IMR-90 (cell line): ENCODE data around the gene CEP76. TPM values are rescaled to one million over a fixed set of nuclear protein-coding genes. Genes with fewer than 3 reads are reported as not detected.

Source experiments
- ATAC-seq: fragments of 200-7000 bp; cut with Tn5 transposase; 2 replicates; pipeline ENCODE4 v1.9.1; 2020; ENCODE audit warnings: low read depth, mild to moderate bottlenecking, moderate library complexity
- BruUV-seq: library from RNA; stranded (reverse); fragments of 400-500 nt; replicated peaks from 2 replicates; lab custom pipeline; 2021; lab: Mats Ljungman, UMichigan
- CTCF ChIA-PET: fragments of 300-600 bp; formaldehyde crosslinking; extraction: SDS; loops from one replicate; lab custom pipeline; 2021; ENCODE audit warnings: antibody characterized with exemption; lab: Yijun Ruan, JAX
- POLR2A ChIA-PET: fragments of 300-600 bp; sonication (Branson Sonifier 250); formaldehyde crosslinking; loops from one replicate; lab custom pipeline; 2022; ENCODE audit warnings: antibody characterized with exemption; ENCODE audit not compliant: unreplicated experiment; lab: Charles Lee
- DNase-seq: peaks from one replicate; pipeline ENCODE4 v3.0.0; 2013
- H2AFZ ChIP-seq: replicated peaks from 2 replicates; pipeline ENCODE3; 2013; ENCODE audit warnings: low read length, mild to moderate bottlenecking; ENCODE audit not compliant: poor library complexity
- H2AK5ac ChIP-seq: 2 replicates; pipeline ENCODE4 v1.6.1; 2013; ENCODE audit warnings: low read depth, low read length, inconsistent platforms
- H2AK9ac ChIP-seq: replicated peaks from 2 replicates; pipeline ENCODE3; 2013; ENCODE audit warnings: mild to moderate bottlenecking, low read depth, low read length, moderate library complexity; ENCODE audit not compliant: poor library complexity
- H2BK120ac ChIP-seq: 2 replicates; pipeline ENCODE4 v1.6.1; 2013; ENCODE audit warnings: low read depth, low read length, inconsistent platforms
- H2BK15ac ChIP-seq: 3 replicates; pipeline ENCODE4 v1.6.1; 2013; ENCODE audit warnings: low read depth, low read length, inconsistent platforms
- H2BK20ac ChIP-seq: 2 replicates; pipeline ENCODE4 v1.6.1; 2013; ENCODE audit warnings: low read depth, mild to moderate bottlenecking, inconsistent platforms, low read length, moderate library complexity
- H2BK5ac ChIP-seq: 2 replicates; pipeline ENCODE4 v1.6.1; 2013; ENCODE audit warnings: mild to moderate bottlenecking, low read depth, low read length, inconsistent platforms; ENCODE audit not compliant: poor library complexity, severe bottlenecking
- H3K14ac ChIP-seq: replicated peaks from 2 replicates; pipeline ENCODE4 v1.6.1; 2013; ENCODE audit warnings: low read depth, low read length, inconsistent platforms
- H3K18ac ChIP-seq: 2 replicates; pipeline ENCODE4 v1.6.1; 2013; ENCODE audit warnings: low read depth, low read length, control low read depth
- H3K23ac ChIP-seq: 2 replicates; pipeline ENCODE4 v1.6.1; 2013; ENCODE audit warnings: low read depth, low read length, inconsistent platforms
- H3K27ac ChIP-seq: 2 replicates; pipeline ENCODE4 v1.5.1; 2013; ENCODE audit warnings: mild to moderate bottlenecking, control low read depth, low read length; ENCODE audit not compliant: insufficient read depth
- H3K27me3 ChIP-seq: 2 replicates; pipeline ENCODE4 v1.6.1; 2013; ENCODE audit warnings: low read length; ENCODE audit not compliant: control insufficient read depth, insufficient read depth
- H3K36me3 ChIP-seq: 2 replicates; pipeline ENCODE4 v1.6.1; 2013; ENCODE audit warnings: low read length, mixed read lengths; ENCODE audit not compliant: control insufficient read depth, insufficient read depth
- H3K4ac ChIP-seq: 2 replicates; pipeline ENCODE4 v1.6.1; 2013; ENCODE audit warnings: low read depth, low read length, inconsistent platforms
- H3K4me1 ChIP-seq: 2 replicates; pipeline ENCODE4 v1.6.1; 2013; ENCODE audit warnings: low read length, mixed read lengths; ENCODE audit not compliant: control insufficient read depth, insufficient read depth
- H3K4me2 ChIP-seq: 2 replicates; pipeline ENCODE4 v1.6.1; 2013; ENCODE audit warnings: low read depth, mild to moderate bottlenecking, control low read depth, low read length, moderate library complexity
- H3K4me3 ChIP-seq: 2 replicates; pipeline ENCODE4 v1.5.1; 2013; ENCODE audit warnings: low read depth, mild to moderate bottlenecking, control low read depth, low read length, moderate library complexity; ENCODE audit not compliant: insufficient read depth
- H3K56ac ChIP-seq: 2 replicates; pipeline ENCODE4 v1.6.1; 2013; ENCODE audit warnings: low read length, inconsistent platforms; ENCODE audit not compliant: insufficient read depth; ENCODE audit errors: extremely low read depth
- H3K79me1 ChIP-seq, 2 experiments: 2 replicates each; pipeline ENCODE4 v1.6.1; 2013; ENCODE audit warnings: low read length in 2 of 2, inconsistent platforms in 1 of 2, low read depth in 1 of 2
- H3K9ac ChIP-seq: 2 replicates; pipeline ENCODE4 v1.6.1; 2013; ENCODE audit warnings: low read depth, low read length, control low read depth
- H3K9me1 ChIP-seq: 2 replicates; pipeline ENCODE4 v1.6.1; 2013; ENCODE audit warnings: low read length, inconsistent platforms; ENCODE audit not compliant: insufficient read depth
- H3K9me3 ChIP-seq: 2 replicates; pipeline ENCODE4 v1.6.1; 2013; ENCODE audit warnings: low read length; ENCODE audit not compliant: control insufficient read depth, insufficient read depth
- H4K20me1 ChIP-seq: 2 replicates; pipeline ENCODE4 v1.6.1; 2013; ENCODE audit warnings: low read length, inconsistent platforms; ENCODE audit not compliant: insufficient read depth
- H4K5ac ChIP-seq: 2 replicates; pipeline ENCODE4 v1.6.1; 2013; ENCODE audit warnings: mild to moderate bottlenecking, low read depth, low read length, control low read depth
- H4K8ac ChIP-seq, 2 experiments: 2 replicates each; pipeline ENCODE4 v1.6.1; 2013; ENCODE audit warnings: low read depth in 2 of 2, low read length in 2 of 2, control low read depth in 1 of 2, inconsistent platforms in 1 of 2
- H4K91ac ChIP-seq: 2 replicates; pipeline ENCODE4 v1.6.1; 2013; ENCODE audit warnings: low read depth, low read length, inconsistent platforms; ENCODE audit not compliant: insufficient read depth
- CEBPB ChIP-seq: IDR thresholded peaks from 2 replicates; pipeline ENCODE4 v1.6.1; 2012; ENCODE audit warnings: low read depth, low read length, improper control_type of control experiment
- MAZ ChIP-seq: IDR thresholded peaks from 2 replicates; pipeline ENCODE4 v1.6.1; 2012; ENCODE audit warnings: low read depth, mild to moderate bottlenecking, low read length, improper control_type of control experiment, moderate library complexity, borderline replicate concordance
- RAD21 ChIP-seq: IDR thresholded peaks from 2 replicates; pipeline ENCODE4 v1.6.1; 2012; ENCODE audit warnings: low read length, improper control_type of control experiment
- RCOR1 ChIP-seq: IDR thresholded peaks from 2 replicates; pipeline ENCODE4 v1.6.1; 2012; ENCODE audit warnings: mild to moderate bottlenecking, low read length, improper control_type of control experiment; ENCODE audit not compliant: insufficient replicate concordance
- RFX5 ChIP-seq: IDR thresholded peaks from 2 replicates; pipeline ENCODE4 v1.8.0; 2012; ENCODE audit warnings: low read depth, mild to moderate bottlenecking, low read length, moderate library complexity
- WGBS, 2 experiments: methylation state at CpG; one replicate each; pipeline versions ENCODE4 v1.1.5 to v1.1.7; 2013; ENCODE audit warnings: missing lambda C conversion rate in 2 of 2; ENCODE audit not compliant: insufficient read length in 1 of 2; ENCODE audit errors: extremely low coverage in 2 of 2; 5-methylcytosine and 5-hydroxymethylcytosine counted together
- dilution Hi-C: fragments of 300-500 bp; cut with HindIII; formaldehyde crosslinking; loops from one replicate; pipeline ENCODE4 v1.14.3; 2018; ENCODE audit warnings: low sequenced_read_pairs; ENCODE audit not compliant: unreplicated experiment
- in situ Hi-C: fragments of 300-500 bp; cut with MboI; formaldehyde crosslinking; loops from 3 replicates; pipeline ENCODE4 v1.14.3; 2019; ENCODE audit warnings: low sequenced_read_pairs, inconsistent platforms, mixed read lengths
- intact Hi-C: fragments of 100-400 bp; cut with micrococcal nuclease; formaldehyde crosslinking; loops from 2 replicates; pipeline ENCODE4 v1.10.0; 2022
- polyA plus RNA-seq, 3 experiments: library from polyadenylated mRNA; depleted of rRNA; stranded (reverse); fragments of >200 nt; gene quantifications; 2 replicates each; pipeline ENCODE4 v1.2.3, GENCODE V29; 2012; ENCODE audit warnings: low replicate concordance in 1 of 3
- total RNA-seq: library from RNA; depleted of rRNA; stranded (reverse); fragments of >200 nt; gene quantifications from 2 replicates; pipeline ENCODE4 v1.2.3, GENCODE V29; 2012
- TF ChIP-seq, protein P1 (sequence below): fragments of 150-350 bp; IDR thresholded peaks from 2 replicates; pipeline ENCODE4 v1.6.1; 2016; ENCODE audit warnings: low read depth, mild to moderate bottlenecking, low read length, moderate library complexity, borderline replicate concordance

The CEP76 gene
- total and polyA plus RNA-seq, 2 of the 4 experiments (the other 2 are of a cell fraction) = 5.1 to 8.1 TPM

DNA sequence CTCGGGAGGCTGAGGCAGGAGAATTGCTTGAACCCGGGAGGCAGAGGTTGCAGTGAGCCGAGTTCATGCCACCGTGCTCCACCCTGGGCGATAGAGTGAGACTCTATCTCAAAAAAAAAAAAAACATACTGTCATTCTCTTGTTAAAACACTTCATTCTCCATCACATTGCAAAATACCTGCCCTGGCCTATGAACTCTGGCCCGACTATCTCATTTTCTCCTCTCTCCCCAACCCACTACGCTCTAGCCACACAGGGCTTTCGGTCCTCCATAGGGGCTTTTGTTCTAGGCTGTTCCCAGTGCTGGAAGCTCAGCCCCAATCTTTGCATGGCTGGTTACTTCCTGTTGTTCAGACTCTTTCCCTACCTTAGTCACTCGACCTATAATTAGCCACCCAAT lies 10.3 kb downstream of the CEP76 start:
- WGBS, 2 experiments = 100% methylated on average over 3 of the region's 9 CpGs; no CpG with 5 or more reads in 1 of the 2 experiments
- no peak for ATAC-seq
- H2BK120ac ChIP-seq = no peak overlapping the region
- no peak overlapping the region for H3K4me3 ChIP-seq
- no peak overlapping the region for H2BK5ac ChIP-seq
- H4K91ac ChIP-seq = no peak overlapping the region
- ChIA-PET CTCF (no interaction called here), POLR2A (no interaction called here)
- intact Hi-C loops = no loop called here
- dilution Hi-C loops = no loop called here
- no peak overlapping the region for H3K27ac ChIP-seq
- H3K36me3 ChIP-seq = peaks cover 5% of the 10 kb centered on the region; the same call in 1 of the 2 replicates
- H3K4me1 ChIP-seq = 0 out of 2 replicates have a peak, but pooled peaks cover 1% of the 10 kb centered on the region
- no peak overlapping the region for H2BK15ac ChIP-seq
- H4K5ac ChIP-seq = no peak overlapping the region
- H4K20me1 ChIP-seq = no peaks in the 10 kb centered on the region
- no peak for DNase-seq
- H3K79me1 ChIP-seq = no peaks in the 10 kb centered on the region
- no peak overlapping the region for H3K23ac ChIP-seq
- no peak overlapping the region for H3K18ac ChIP-seq
- H3K56ac ChIP-seq = no peak overlapping the region
- no peak overlapping the region for H3K4me2 ChIP-seq
- H3K14ac ChIP-seq = no peak overlapping the region
- no peak overlapping the region for H2AFZ ChIP-seq
- TF ChIP-seq RFX5 (no peak), MAZ (no peak), RCOR1 (no peak), RAD21 (no peak), CEBPB (no peak)
- TF ChIP-seq, protein P1, sequence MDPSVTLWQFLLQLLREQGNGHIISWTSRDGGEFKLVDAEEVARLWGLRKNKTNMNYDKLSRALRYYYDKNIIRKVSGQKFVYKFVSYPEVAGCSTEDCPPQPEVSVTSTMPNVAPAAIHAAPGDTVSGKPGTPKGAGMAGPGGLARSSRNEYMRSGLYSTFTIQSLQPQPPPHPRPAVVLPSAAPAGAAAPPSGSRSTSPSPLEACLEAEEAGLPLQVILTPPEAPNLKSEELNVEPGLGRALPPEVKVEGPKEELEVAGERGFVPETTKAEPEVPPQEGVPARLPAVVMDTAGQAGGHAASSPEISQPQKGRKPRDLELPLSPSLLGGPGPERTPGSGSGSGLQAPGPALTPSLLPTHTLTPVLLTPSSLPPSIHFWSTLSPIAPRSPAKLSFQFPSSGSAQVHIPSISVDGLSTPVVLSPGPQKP = no peak
- H2AK5ac ChIP-seq = no peak overlapping the region
- H4K8ac ChIP-seq = no peak overlapping the region
- no peak overlapping the region for H3K4ac ChIP-seq
- no peaks in the 10 kb centered on the region for H3K9me3 ChIP-seq
- no TSS peak for BruUV-seq
- no peaks in the 10 kb centered on the region for H3K27me3 ChIP-seq
- no peak overlapping the region for H2AK9ac ChIP-seq
- H3K9ac ChIP-seq = no peak overlapping the region
- H3K9me1 ChIP-seq = no peaks in the 10 kb centered on the region
- no peak overlapping the region for H2BK20ac ChIP-seq
- in situ Hi-C loops = no loop called here
